Activated naive CD8-positive, alpha-beta T cell treated with anti-CD3 and anti-CD28 coated beads for 36 hours (primary cell): Measurements from ENCODE around the gene CRACDL. TPM values are rescaled to one million over a fixed set of nuclear protein-coding genes. Genes with fewer than 3 reads are reported as not detected.
"Not testable (repeated sequence)": the region's sequence is repeated elsewhere in the genome, so short reads cannot be mapped to it uniquely, and the experiment has no call there.

Source experiments
- DNase-seq: peaks from one replicate; pipeline ENCODE4 v3.0.0; 2021
- H3K27ac Mint-ChIP-seq: one replicate; pipeline ENCODE4 v1.8.0; 2022; ENCODE audit warnings: mild to moderate bottlenecking, moderate library complexity, mixed read lengths
- H3K27me3 Mint-ChIP-seq: one replicate; pipeline ENCODE4 v1.8.0; 2022; ENCODE audit warnings: mild to moderate bottlenecking, mixed read lengths
- H3K36me3 Mint-ChIP-seq: one replicate; pipeline ENCODE4 v1.8.0; 2021; ENCODE audit warnings: mild to moderate bottlenecking, mixed read lengths
- H3K4me1 Mint-ChIP-seq: one replicate; pipeline ENCODE4 v1.8.0; 2021; ENCODE audit warnings: mixed read lengths
- H3K4me3 Mint-ChIP-seq: one replicate; pipeline ENCODE4 v1.8.0; 2022; ENCODE audit warnings: mild to moderate bottlenecking, moderate library complexity, mixed read lengths
- H3K9me3 Mint-ChIP-seq: one replicate; pipeline ENCODE4 v1.8.0; 2022; ENCODE audit warnings: mixed read lengths
- total RNA-seq, 2 experiments: library from RNA; stranded (reverse); gene quantifications; one replicate each; pipeline ENCODE4 v1.2.3, GENCODE V29; 2021

CRACDL gene
- total RNA-seq, 2 experiments from 2014 or later: 0.30 to 0.33 TPM

DNA sequence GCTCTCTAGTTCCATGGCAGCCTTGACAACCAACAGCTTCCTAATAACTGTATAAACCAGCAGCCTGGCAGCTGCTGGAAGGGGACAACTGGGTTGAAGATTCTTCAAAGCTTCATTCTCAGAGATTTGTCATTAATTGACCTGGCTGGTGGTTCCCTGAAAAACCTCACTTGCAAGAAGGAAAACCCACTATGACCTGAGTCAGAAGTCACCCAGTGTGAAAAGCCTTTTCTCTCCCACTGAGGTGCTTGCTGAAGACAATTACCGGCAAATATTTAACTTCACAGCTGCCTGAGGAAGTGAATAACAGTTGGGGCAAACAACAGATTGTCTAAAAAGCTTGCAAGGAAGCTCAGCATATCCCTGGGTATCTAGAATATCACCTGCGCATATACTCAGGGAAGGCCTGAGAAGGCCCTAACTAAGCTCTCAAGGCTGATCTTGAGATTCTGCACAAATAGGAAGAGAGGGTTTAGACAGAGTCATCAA, 49.9 kb downstream of the CRACDL start:
- H3K36me3 Mint-ChIP-seq: peaks cover 2% of the 10 kb centered on the region
- peaks cover 4% of the 10 kb centered on the region for H3K27me3 Mint-ChIP-seq
- no peak overlapping the region for H3K4me3 Mint-ChIP-seq
- no peaks in the 10 kb centered on the region for H3K4me1 Mint-ChIP-seq
- no peak for DNase-seq
- peaks cover 30% of the 10 kb centered on the region for H3K9me3 Mint-ChIP-seq
- no peak overlapping the region for H3K27ac Mint-ChIP-seq

DNA sequence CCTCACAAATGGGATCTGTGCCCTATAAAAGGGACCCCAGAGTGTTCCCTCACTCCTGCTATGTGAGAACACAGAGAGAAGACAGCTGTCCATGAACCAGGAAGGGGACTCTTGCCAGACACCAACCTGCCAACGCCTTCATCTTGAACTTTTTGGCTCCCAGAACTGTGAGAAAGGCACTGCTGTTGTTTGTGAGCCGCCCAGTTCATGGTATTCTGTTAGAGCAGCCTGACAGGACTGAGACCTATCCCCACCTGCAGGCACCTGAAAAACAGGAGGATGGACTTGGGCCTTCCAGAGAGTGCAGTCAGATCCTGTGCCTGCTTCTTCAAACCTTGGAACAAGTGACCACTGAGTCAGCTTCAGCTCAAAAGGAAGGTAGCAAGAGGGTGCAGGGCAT, 51.4 kb downstream of the CRACDL start:
- DNase-seq: no peak
- Mint-ChIP-seq H3K9me3 (peaks cover 26% of the 10 kb centered on the region), H3K27me3 (peaks cover 4% of the 10 kb centered on the region), H3K36me3 (peaks cover 2% of the 10 kb centered on the region), H3K4me1 (no peaks in the 10 kb centered on the region), H3K27ac (no peak overlapping the region), H3K4me3 (no peak overlapping the region)

DNA sequence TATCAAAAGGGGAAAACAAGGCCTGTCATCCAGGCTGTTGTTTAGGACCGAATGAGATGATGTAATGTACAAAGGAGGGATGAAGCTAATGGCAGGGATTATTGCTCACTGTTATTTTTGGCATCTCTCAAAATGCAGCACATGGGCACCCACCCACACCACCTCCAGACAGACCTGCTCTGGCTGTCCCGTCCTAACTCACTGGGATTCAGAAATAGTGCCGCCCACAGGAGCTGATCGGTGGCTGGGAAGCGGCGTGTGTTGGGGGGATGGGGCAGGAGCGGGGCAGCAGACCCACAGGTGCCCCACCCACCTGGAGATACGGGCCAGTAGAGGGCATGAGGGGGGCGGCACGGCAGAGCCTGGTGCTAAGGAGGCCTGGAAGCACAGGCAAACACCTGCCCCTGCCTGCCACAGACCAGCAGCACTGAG, 52.2 kb downstream of the CRACDL start:
- Mint-ChIP-seq H3K36me3 (peaks cover 2% of the 10 kb centered on the region), H3K4me3 (no peak overlapping the region), H3K9me3 (peaks cover 26% of the 10 kb centered on the region), H3K27me3 (peaks cover 4% of the 10 kb centered on the region), H3K4me1 (no peaks in the 10 kb centered on the region), H3K27ac (no peak overlapping the region)
- DNase-seq: no peak

DNA sequence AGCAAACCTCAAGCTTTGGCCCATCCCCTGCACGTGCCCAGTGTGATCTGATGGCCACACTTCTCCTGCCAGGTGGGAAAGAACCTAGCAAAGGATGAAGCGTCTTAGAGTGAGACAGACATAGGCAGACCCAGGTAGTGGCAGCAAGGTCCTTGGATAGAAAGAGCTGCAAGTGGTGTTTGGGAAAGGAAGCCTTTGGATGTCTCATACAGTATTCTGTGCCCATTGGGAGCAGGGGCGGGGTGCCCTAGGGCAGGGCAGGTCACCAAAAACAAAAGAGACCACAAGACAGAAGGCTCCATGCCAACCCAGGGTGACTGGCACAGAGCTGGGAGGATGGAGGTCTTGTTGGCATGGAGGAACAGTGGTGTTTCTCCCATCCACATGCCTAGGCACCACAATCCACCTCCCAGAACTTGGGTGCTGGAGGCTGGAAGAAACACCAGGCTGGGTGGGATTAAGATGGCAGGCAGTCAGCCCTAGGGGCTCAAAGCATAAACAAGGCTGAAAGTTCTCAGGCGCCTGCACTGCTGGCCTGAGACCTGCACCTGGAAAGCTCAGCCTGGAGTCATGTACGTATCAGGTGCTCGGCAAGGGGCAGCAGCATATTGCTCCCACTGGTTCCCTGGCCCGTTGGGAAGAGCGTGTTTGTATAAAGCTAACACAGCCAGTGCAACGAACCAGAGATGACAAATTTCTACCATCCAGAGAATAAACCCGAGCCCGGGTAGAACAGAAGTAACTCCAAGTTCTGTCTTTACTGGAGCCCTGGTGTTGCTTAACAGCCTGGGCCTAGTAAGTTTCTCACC, 52.9 kb downstream of the CRACDL start:
- H3K4me3 Mint-ChIP-seq: no peak overlapping the region
- DNase-seq: no peak
- H3K9me3 Mint-ChIP-seq: peaks cover 22% of the 10 kb centered on the region
- H3K27me3 Mint-ChIP-seq: peaks cover under 1% of the 10 kb centered on the region
- H3K36me3 Mint-ChIP-seq: peaks cover 2% of the 10 kb centered on the region
- H3K27ac Mint-ChIP-seq: no peak overlapping the region
- H3K4me1 Mint-ChIP-seq: no peaks in the 10 kb centered on the region

DNA sequence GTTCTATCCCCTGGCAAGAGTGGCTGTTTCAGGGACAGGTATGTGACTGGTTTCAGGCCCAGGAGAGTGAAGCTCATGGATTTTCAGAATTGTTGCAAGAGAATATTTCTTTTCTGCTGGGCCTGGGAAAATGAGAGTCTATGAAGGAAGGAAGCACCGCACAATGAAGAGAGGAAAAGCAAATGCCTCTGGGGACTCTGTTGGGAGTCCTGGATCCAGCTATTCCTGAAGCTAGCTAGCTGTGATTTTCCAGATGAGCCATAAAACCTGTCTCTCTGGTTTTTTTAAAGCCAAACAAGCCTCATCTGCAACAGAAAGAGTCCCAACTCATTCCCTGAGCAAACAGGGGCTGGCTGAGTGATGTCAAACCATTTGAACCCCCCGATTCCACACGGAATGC, 53.7 kb downstream of the CRACDL start:
- Mint-ChIP-seq H3K27ac (no peak overlapping the region), H3K9me3 (peaks cover 18% of the 10 kb centered on the region), H3K4me1 (no peaks in the 10 kb centered on the region), H3K4me3 (no peak overlapping the region), H3K36me3 (peaks cover 2% of the 10 kb centered on the region), H3K27me3 (no peaks in the 10 kb centered on the region)
- DNase-seq: no peak

DNA sequence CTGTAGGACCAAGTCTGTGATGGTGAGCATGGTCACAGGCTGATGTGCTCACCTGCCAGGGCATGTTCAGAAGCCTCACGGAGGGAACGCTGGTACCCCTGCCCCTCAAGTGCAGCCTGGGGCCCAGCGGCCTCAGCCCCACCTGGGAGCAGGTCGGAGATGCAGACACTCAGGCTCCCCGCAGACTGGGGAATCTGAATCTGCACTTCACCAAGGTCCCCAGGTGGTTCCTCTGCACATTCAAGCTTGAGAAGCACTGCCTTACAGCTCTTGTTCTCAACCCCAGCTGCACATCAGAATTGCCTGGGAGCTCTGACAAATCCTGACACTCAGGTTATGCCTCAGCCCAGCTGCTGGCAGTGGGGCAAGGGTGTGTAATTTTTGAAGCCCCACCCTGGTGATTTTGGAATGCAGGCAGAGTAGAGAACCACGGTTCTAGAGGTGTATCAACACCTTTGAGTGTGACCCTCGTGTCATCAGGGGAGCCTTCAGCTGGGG, 54.8 kb downstream of the CRACDL start:
- no peak overlapping the region for H3K4me3 Mint-ChIP-seq
- no peak for DNase-seq
- no peaks in the 10 kb centered on the region for H3K4me1 Mint-ChIP-seq
- peaks cover 11% of the 10 kb centered on the region for H3K9me3 Mint-ChIP-seq
- H3K27ac Mint-ChIP-seq: no peak overlapping the region
- H3K27me3 Mint-ChIP-seq: no peaks in the 10 kb centered on the region
- no peaks in the 10 kb centered on the region for H3K36me3 Mint-ChIP-seq

DNA sequence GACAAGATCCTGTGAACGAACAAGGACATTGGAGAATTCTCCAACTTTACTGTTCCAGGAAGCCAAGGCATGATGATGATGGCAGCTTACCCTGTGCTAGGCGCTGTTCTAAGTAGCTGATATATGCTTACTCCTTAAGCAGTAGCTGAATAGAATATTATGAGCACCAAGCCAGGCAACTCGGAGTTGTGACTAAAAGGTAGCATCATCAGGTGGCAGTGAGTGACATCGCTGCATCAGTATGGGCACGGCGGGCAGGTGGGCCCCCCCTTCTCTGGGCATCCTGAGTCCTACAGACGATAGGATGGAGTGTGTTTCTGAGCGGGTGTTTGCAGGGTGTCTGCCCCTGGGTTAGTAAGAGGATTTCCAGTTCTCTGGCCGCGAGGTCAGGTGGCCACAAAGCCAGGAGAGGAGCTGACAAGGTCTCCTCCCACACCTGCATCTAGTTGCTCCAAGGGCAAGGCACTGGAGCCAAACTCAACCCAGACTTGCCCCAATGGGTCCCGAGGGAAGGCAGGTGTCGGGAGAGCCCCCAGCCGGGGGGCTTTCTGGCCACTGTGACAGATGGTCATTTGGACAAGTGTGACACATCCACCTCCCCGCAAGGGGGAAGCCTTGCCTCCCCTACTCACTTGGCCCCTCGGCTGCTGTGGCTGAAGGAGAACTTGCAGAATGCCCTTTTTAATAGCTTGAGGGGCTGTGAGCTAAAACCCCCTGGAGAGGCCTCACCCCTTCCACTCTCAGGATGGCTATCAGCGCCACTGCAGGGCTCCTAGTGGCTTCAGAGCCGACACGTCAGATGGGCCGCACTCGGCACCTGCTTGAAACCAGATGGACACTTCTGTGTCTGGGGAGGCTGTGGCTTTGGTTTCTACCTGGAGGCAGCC, 55.5 kb downstream of the CRACDL start:
- no peaks in the 10 kb centered on the region for H3K4me1 Mint-ChIP-seq
- peaks cover 5% of the 10 kb centered on the region for H3K9me3 Mint-ChIP-seq
- H3K27ac Mint-ChIP-seq: no peak overlapping the region
- no peaks in the 10 kb centered on the region for H3K36me3 Mint-ChIP-seq
- DNase-seq: no peak
- H3K4me3 Mint-ChIP-seq: no peak overlapping the region
- no peaks in the 10 kb centered on the region for H3K27me3 Mint-ChIP-seq

DNA sequence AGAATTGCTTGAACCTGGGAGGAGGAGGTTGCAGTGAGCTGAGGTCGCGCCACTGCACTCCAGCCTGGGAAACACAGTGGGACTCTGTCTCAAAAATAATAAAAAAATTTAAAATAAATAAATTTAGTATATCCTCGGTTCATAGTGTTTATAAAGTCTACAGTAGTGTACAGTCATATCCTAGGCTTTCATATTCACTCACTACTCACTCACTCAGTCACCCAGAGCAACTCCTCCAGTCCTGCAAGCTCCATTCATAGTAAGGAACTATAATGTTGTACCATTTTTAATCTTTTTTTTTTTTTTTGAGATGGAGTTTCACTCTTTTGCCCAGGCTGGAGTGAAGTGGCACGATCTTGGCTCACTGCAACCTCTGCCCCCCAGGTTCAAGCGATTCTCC, 58.4 kb downstream of the CRACDL start:
- not testable (repeated sequence) for H3K27me3 Mint-ChIP-seq, DNase-seq, H3K4me1 Mint-ChIP-seq, H3K9me3 Mint-ChIP-seq, H3K4me3 Mint-ChIP-seq, H3K27ac Mint-ChIP-seq, H3K36me3 Mint-ChIP-seq

DNA sequence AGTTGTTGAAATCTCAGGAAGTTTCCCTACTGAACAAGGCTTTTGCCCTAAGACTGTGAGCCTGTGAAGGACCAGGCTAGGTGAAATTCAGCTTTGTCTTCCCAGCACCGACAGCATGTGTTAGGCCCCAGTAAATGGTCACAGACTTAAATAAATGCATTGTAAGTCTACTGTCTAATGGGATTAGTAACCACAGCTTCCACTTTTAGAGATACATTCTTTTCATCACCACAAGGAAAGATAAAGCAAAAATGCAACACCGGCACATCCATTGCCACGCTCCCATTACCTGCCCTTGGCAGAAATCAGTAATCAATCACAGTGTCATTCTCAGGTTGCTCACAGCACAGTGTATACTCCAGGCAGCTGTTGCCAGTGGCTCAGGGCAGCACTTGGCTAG, 59.3 kb downstream of the CRACDL start:
- Mint-ChIP-seq H3K27ac (no peak overlapping the region), H3K36me3 (no peaks in the 10 kb centered on the region), H3K9me3 (no peaks in the 10 kb centered on the region), H3K27me3 (no peaks in the 10 kb centered on the region), H3K4me3 (no peak overlapping the region), H3K4me1 (no peaks in the 10 kb centered on the region)
- DNase-seq: no peak

DNA sequence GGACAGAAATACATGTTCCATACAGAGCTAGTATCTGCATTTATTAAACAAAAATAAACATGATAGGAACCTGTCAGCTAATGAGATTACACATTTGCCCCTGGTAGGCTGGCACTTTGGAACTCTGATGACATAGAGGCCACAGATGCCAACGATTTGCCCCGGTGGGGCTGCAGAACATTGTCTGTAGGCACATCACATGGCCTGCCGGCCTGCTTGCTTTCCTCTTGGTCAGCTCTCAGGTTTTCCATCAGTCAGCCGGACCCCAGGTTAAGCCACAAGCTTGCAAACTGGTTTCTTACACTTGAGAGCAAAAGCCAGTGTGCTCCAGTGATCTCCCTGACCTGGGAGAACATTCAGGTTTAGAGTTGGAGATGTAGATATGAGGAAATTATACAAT, 60.3 kb downstream of the CRACDL start:
- H3K36me3 Mint-ChIP-seq: no peaks in the 10 kb centered on the region
- H3K27me3 Mint-ChIP-seq: no peaks in the 10 kb centered on the region
- H3K4me1 Mint-ChIP-seq: no peaks in the 10 kb centered on the region
- H3K4me3 Mint-ChIP-seq: no peak overlapping the region
- no peak for DNase-seq
- H3K9me3 Mint-ChIP-seq: no peaks in the 10 kb centered on the region
- H3K27ac Mint-ChIP-seq: no peak overlapping the region

DNA sequence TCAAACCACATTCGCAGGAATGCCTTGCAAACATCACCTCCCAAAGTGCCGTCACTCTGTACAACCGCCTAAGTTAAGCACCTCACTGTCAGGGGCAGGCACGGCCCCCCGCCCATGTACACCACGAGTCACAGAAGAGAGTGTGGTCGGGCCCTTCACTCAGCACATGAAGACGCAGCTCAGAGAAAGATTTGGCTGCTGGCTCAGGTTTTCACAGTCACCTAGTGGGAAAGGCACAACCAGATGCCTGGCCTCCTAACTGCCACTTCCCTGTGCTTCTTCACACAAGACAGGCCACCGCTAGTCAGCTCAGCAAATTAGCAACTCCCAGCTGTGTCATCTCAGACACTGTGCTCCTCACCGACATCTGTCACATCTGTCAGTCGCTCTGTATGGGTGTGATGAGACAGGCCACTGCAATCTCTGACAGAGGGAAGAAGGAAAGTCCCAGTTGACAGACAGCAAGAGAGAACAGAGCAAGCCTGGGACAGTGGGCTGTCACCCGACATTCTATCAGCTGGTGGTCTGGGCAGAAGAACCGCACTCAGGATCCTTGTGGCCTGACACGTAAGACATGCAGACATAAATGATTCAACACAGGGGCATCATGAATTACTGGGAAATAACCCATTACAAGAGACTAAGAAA, 60.8 kb downstream of the CRACDL start:
- no peaks in the 10 kb centered on the region for H3K4me1 Mint-ChIP-seq
- no peak for DNase-seq
- H3K36me3 Mint-ChIP-seq: no peaks in the 10 kb centered on the region
- no peaks in the 10 kb centered on the region for H3K9me3 Mint-ChIP-seq
- H3K27me3 Mint-ChIP-seq: no peaks in the 10 kb centered on the region
- no peak overlapping the region for H3K4me3 Mint-ChIP-seq
- no peak overlapping the region for H3K27ac Mint-ChIP-seq

DNA sequence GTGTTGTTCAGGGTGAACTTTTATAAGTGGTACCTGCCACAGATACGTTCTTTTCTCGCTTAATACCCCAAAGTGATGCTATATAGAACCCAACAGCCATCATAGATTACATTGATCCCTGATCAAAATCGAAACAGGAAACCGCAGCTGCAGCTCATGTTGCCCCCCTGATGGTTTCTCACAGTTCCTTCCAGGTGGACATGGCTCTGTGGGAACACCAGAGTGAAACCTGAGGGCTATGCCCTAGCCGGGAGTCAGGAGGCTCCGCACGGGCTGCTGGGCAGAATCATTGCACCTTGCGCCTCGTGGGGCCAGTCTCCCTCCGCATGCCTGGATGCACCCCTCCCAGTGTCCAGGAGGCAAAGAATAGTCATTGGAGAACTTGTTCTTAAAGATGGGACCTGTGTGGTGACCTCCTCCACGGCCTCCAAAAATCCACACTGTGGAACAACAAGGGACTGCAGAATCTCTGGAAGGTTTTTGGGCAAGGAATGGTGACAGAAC, 61.8 kb downstream of the CRACDL start:
- no peaks in the 10 kb centered on the region for H3K4me1 Mint-ChIP-seq
- H3K27ac Mint-ChIP-seq: no peak overlapping the region
- no peaks in the 10 kb centered on the region for H3K36me3 Mint-ChIP-seq
- no peak for DNase-seq
- no peak overlapping the region for H3K4me3 Mint-ChIP-seq
- no peaks in the 10 kb centered on the region for H3K9me3 Mint-ChIP-seq
- H3K27me3 Mint-ChIP-seq: no peaks in the 10 kb centered on the region

DNA sequence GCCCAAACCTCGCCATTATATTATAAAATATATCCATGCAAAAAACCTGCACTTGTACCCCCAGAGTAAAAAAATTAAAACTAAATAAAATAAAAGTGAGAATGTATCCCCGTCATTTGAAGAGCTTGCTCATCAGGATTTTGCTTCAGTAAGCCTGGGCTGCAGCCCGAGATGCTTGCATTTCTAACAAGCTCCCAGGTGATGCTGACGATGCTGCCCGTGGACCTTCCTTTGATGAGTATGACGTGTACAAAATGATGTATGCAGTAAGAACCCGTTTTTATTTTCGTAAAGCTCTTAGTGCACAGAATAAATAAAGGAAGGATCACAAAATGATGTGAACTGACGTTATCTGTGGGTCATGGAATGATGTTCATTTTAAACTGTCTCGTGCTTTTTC, 63.5 kb downstream of the CRACDL start:
- H3K4me3 Mint-ChIP-seq: no peak overlapping the region
- no peak overlapping the region for H3K27ac Mint-ChIP-seq
- no peaks in the 10 kb centered on the region for H3K36me3 Mint-ChIP-seq
- H3K27me3 Mint-ChIP-seq: no peaks in the 10 kb centered on the region
- H3K9me3 Mint-ChIP-seq: no peaks in the 10 kb centered on the region
- H3K4me1 Mint-ChIP-seq: no peaks in the 10 kb centered on the region
- DNase-seq: no peak

DNA sequence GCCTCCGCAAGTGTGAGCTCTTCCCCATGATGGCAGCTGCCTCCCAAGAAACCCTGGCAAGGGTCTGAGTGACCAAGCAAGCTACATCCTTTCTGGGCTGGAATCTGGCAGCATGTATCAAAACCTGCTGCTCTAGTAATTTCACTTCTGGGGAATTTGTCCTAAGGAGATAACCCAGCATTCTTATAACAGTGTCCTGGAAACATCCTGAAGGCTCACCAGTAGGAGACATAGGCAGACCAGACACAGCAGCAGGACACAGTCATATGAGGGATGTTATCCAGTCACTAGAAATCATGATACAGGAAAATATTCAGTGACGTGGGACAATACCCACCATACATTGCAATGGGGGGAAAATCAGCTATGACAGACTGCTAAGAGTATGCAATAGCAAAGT, 64.5 kb downstream of the CRACDL start:
- DNase-seq: no peak
- H3K27me3 Mint-ChIP-seq: no peaks in the 10 kb centered on the region
- no peak overlapping the region for H3K4me3 Mint-ChIP-seq
- no peak overlapping the region for H3K27ac Mint-ChIP-seq
- no peaks in the 10 kb centered on the region for H3K4me1 Mint-ChIP-seq
- H3K36me3 Mint-ChIP-seq: no peaks in the 10 kb centered on the region
- no peaks in the 10 kb centered on the region for H3K9me3 Mint-ChIP-seq
